ENCODE measurements around the gene GRIK5.

Gene GRIK5

DNA sequence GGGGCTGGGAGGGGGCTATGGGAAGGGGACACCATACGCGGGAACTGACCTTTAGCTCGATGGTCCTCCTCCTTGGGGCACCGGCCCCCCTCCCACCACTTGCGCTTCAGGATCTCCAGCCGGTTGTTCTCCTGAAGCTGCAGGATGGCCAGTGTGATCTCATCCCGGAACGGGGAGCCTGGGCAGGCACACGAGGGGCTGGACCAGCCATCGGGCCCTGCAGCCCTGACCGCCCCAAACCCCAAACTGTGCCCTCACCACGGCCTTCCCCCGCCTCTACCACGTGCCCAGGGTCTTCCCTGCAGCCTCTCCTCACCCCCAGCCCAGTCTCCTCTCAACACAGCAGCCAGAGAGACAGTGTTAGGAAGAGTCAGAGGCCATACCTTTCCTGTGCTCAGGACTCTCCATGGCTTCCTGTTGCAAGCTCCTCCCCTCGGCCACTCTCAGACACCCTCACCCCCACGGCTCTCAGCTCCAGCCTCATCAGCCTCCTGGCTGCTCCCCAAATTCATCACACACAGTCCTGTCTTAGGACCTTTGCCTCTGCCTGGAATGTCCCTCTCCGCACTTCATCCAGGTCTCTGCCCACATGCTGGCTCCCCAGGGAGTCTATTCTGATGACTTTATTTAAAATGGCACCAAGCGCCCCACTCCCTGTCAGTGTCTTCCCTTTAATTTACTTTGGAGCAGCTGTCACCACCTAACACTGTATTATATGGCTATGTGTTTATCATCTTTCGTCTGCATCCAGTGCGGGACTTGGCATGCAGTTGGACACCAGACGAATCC, 66.3 kb downstream of the GRIK5 start:
- Histone ChIP-seq H3K9me3 (ENCODE audit: control insufficient read depth in 5 of 5, low read length in 5 of 5) (no peaks in the 10 kb centered on the region), H3K27ac (ENCODE audit: low read depth, low read length) (no peak overlapping the region), H3K9ac (ENCODE audit: low read length in 5 of 5) (no peak overlapping the region), H3K36me3 (ENCODE audit: control insufficient read depth in 5 of 5, insufficient read depth in 5 of 5, low read length in 5 of 5) (no peaks in the 10 kb centered on the region), H3K27me3 (ENCODE audit: control insufficient read depth in 5 of 5, insufficient read depth in 4 of 5, low read length in 5 of 5) (peaks cover 4 to 26% (median 22%) of the 10 kb centered on the region in 5 donors), H3K4me1 (ENCODE audit: control insufficient read depth in 5 of 5, insufficient read depth in 5 of 5, low read length in 5 of 5) (peaks cover 0 to 20% (median 3%) of the 10 kb centered on the region in 5 donors), H3K4me3 (ENCODE audit: low read depth in 1 of 5, low read length in 5 of 5) (no peak overlapping the region)

DNA sequence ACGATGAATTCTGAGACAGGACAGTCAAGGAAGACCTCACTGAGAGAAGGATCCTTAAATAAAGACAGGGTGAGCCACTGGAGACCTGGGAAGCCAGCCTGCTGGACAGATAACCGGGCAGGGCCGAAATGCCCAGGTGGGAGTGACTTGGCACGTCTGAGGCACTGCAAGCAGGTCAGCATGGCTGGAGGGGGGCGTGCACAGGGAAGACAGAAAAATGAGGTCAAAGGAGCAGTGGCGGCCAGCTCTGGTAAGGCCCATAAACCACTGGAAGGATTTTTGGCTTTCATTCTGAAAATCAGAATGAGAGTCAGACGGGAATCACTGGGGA, 70.2 kb downstream of the GRIK5 start:
- no peak overlapping the region for H3K9ac ChIP-seq (ENCODE audit: low read length in 5 of 5)
- H3K36me3 ChIP-seq (ENCODE audit: control insufficient read depth in 5 of 5, insufficient read depth in 5 of 5, low read length in 5 of 5) = no peaks in the 10 kb centered on the region
- no peak overlapping the region for H3K27ac ChIP-seq (ENCODE audit: low read depth, low read length)
- peaks cover 0 to 4% (median 0%) of the 10 kb centered on the region in 5 donors for H3K9me3 ChIP-seq (ENCODE audit: control insufficient read depth in 5 of 5, low read length in 5 of 5)
- peaks cover 0 to 18% (median 4%) of the 10 kb centered on the region in 5 donors for H3K4me1 ChIP-seq (ENCODE audit: control insufficient read depth in 5 of 5, insufficient read depth in 5 of 5, low read length in 5 of 5)
- peaks cover 22 to 58% (median 50%) of the 10 kb centered on the region in 5 donors for H3K27me3 ChIP-seq (ENCODE audit: control insufficient read depth in 5 of 5, insufficient read depth in 4 of 5, low read length in 5 of 5)
- no peak overlapping the region for H3K4me3 ChIP-seq (ENCODE audit: low read depth in 1 of 5, low read length in 5 of 5)

DNA sequence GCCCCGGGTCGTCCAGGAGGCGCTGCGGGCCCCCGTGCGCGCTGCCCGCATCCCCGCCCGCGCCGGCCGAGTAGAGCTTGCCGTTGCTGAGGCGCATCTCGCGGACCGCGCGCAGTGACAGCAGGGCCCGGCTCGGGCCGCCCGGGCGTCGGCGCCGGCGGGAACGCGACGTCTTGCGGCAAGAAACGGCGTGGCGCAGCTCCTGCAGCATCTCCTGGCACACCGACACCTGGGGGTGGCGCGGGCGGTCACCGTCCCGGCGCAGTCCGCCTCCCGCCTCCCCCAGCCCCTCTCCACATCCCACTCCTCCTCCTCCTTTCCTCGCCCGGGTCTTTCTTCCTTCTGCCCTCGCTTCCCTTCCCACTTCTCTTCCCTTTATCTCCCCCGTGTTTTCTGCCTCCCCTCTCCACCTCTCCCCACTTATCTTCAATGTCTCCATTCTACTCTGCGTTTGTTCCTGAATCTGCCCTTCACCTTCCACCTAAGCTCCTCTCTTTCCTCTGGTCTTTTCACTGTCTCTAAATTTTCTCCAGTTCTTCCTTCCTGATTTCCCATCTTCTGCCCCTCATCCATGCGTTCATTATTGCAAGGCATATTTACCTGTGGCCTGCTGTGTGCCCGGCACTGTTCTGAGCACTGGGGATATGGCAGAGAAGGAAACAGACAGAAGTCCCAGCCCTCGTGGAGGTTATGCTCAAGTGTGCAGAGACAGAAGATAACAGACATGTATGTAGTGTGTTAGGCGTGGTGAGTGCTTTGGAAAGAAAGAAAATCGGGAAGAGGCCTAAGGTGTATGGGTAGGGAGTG, 70.7 kb downstream of the GRIK5 start:
- Histone ChIP-seq H3K4me3 (ENCODE audit: low read depth in 1 of 5, low read length in 5 of 5) (no peak overlapping the region), H3K9me3 (ENCODE audit: control insufficient read depth in 5 of 5, low read length in 5 of 5) (peaks cover 0 to 4% (median 0%) of the 10 kb centered on the region in 5 donors), H3K36me3 (ENCODE audit: control insufficient read depth in 5 of 5, insufficient read depth in 5 of 5, low read length in 5 of 5) (no peaks in the 10 kb centered on the region), H3K27me3 (ENCODE audit: control insufficient read depth in 5 of 5, insufficient read depth in 4 of 5, low read length in 5 of 5) (peaks cover 26 to 64% (median 54%) of the 10 kb centered on the region in 5 donors), H3K4me1 (ENCODE audit: control insufficient read depth in 5 of 5, insufficient read depth in 5 of 5, low read length in 5 of 5) (peaks cover 0 to 19% (median 4%) of the 10 kb centered on the region in 5 donors), H3K27ac (ENCODE audit: low read depth, low read length) (no peak overlapping the region), H3K9ac (ENCODE audit: low read length in 5 of 5) (no peak overlapping the region)

DNA sequence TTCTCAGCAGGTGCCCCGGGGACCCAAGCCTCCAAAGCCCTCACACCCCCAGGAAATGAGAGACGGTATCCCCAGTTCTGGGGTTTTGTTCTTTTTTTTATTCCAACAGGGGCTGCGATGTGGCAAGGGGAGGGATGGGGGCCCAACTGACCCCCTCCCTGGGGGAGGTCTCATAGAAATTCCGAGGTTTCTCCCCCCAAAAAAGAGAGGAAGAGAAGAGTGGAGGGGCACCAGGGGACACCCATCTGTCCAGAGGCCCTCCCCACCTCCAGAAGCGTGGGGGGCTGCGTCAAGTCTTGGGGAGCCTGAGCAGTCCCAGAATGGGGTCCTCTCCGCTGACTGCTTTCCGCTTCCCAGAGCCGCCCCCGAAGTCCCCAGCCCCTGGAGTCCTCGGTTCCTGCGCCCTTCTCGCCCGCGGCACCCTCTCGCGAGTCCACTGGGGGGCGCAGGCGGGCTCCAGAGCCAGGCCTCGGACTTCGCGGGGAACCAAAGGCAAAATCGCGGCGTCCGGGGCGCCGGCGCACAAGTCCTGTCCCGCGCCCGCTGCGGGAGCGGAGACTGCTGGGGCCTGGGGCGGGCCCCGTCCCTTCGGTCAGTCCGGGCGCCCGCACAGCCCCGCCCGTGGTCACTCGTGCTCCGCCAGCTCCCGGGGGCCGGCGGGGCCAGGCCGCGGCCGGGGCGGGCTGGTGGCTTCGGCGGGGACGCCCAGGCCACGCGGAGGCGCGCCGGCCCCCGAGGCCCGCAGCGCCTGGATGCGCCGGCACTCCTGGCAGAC, 71.6 kb downstream of the GRIK5 start:
- Histone ChIP-seq H3K4me3 (ENCODE audit: low read depth in 1 of 5, low read length in 5 of 5) (no peak overlapping the region), H3K36me3 (ENCODE audit: control insufficient read depth in 5 of 5, insufficient read depth in 5 of 5, low read length in 5 of 5) (no peaks in the 10 kb centered on the region), H3K9ac (ENCODE audit: low read length in 5 of 5) (no peak overlapping the region), H3K27me3 (ENCODE audit: control insufficient read depth in 5 of 5, insufficient read depth in 4 of 5, low read length in 5 of 5) (peaks cover 28 to 71% (median 57%) of the 10 kb centered on the region in 5 donors), H3K9me3 (ENCODE audit: control insufficient read depth in 5 of 5, low read length in 5 of 5) (peaks cover 0 to 4% (median 0%) of the 10 kb centered on the region in 5 donors), H3K4me1 (ENCODE audit: control insufficient read depth in 5 of 5, insufficient read depth in 5 of 5, low read length in 5 of 5) (peaks cover 0 to 27% (median 11%) of the 10 kb centered on the region in 5 donors), H3K27ac (ENCODE audit: low read depth, low read length) (no peak overlapping the region)

DNA sequence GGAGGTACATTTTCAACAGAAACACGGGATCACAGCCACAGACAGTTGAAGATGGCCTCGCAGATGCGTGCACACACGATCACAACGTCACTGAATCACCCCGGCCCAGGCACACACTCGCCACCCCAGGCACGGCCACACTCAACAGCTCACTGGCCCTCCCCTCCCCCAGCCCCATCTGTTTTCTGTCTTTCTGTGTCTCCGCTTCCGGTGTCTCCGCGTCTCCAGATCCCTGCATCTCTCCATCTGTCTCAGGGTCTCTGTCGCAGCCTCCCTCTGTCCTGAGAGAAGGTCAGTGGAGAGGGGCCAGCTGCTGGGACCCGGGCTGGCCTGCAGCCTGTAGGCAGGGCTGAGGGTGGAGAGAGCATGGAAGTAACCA, 72.2 kb downstream of the GRIK5 start:
- Histone ChIP-seq H3K27ac (ENCODE audit: low read depth, low read length) (no peak overlapping the region), H3K27me3 (ENCODE audit: control insufficient read depth in 5 of 5, insufficient read depth in 4 of 5, low read length in 5 of 5) (peaks cover 32 to 75% (median 61%) of the 10 kb centered on the region in 5 donors), H3K9me3 (ENCODE audit: control insufficient read depth in 5 of 5, low read length in 5 of 5) (peaks cover 0 to 4% (median 0%) of the 10 kb centered on the region in 5 donors), H3K4me1 (ENCODE audit: control insufficient read depth in 5 of 5, insufficient read depth in 5 of 5, low read length in 5 of 5) (peaks cover 0 to 29% (median 14%) of the 10 kb centered on the region in 5 donors), H3K36me3 (ENCODE audit: control insufficient read depth in 5 of 5, insufficient read depth in 5 of 5, low read length in 5 of 5) (no peaks in the 10 kb centered on the region), H3K4me3 (ENCODE audit: low read depth in 1 of 5, low read length in 5 of 5) (no peak overlapping the region), H3K9ac (ENCODE audit: low read length in 5 of 5) (no peak overlapping the region)

DNA sequence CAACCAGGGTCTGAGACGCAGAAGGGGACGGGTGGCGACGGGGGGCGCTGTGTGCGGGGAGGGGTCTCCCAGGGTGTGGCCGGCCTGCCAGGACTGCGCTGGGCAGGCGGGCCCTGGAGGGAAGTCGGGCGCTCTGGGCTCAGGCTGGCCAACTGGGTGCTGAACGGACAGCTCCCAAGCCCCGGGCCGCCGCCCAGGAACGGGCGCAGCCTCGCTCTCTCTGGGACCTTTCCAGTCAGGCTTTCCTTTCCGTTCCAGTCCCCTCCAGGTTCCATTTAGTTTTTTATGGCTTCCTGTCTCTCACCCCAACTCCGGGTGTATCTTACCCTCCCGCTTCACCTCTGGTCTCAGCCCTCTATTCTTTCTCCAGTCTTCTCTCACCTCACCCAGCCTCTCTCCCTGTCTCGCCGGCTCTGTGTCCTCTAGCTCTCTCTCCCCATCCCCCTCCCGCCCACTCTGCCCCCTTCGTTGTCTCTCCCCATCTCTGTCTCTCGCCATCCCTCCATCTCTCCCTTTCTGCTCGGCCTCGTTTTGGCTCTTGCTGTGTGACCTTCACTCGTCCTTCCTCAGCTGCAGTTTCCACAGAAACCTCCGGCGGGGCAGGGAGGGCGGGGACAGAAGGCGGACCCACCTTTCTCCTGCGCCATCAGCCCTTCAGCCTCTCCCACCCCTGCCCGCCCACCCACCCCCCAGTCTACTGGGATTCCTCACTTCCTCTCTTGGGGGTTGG, 72.7 kb downstream of the GRIK5 start:
- no peaks in the 10 kb centered on the region for H3K36me3 ChIP-seq (ENCODE audit: control insufficient read depth in 5 of 5, insufficient read depth in 5 of 5, low read length in 5 of 5)
- no peak overlapping the region for H3K27ac ChIP-seq (ENCODE audit: low read depth, low read length)

DNA sequence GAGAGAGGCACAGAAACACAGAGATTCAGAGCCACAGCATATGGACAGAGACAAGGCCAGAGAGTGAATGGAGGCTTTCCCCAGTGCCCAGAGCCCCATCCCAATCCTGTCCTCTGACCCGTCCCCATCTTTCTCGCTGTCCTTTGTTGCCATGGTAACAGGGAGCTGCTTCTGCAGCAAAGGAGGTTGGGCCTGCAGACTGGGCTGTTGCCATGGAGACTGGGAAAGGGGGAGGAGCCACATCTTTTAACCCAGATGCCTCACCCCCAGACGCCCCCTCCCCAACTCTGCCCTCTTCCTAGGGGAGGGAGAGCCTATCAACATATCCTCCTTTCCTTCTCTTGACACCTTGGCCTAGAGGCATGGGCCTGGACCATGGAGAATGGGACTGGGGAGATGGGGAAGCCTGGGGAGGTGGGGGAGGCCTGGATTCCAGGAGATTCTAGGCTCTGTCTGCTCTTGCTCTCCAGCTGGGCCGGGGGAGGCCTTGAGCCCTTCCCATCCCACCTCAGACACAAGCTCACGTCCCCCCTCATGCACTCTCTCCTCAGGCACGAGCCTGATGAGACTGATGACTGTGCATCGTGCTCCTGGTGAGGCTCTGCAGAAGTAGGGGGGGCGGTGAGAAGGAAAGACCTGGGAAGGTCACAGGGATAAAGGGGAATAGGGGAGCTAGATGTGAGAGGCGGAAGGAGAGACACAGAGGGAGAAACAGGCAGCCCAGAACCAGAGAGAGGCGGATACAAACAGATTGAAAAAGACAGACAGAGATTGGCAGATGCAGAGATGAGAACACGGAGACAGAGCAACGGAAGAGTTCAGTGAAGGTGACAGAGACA, 73.8 kb downstream of the GRIK5 start:
- Histone ChIP-seq H3K4me3 (ENCODE audit: low read depth in 1 of 5, low read length in 5 of 5) (no peak overlapping the region), H3K36me3 (ENCODE audit: control insufficient read depth in 5 of 5, insufficient read depth in 5 of 5, low read length in 5 of 5) (no peaks in the 10 kb centered on the region), H3K9me3 (ENCODE audit: control insufficient read depth in 5 of 5, low read length in 5 of 5) (peaks cover 0 to 4% (median 0%) of the 10 kb centered on the region in 5 donors), H3K9ac (ENCODE audit: low read length in 5 of 5) (no peak overlapping the region), H3K4me1 (ENCODE audit: control insufficient read depth in 5 of 5, insufficient read depth in 5 of 5, low read length in 5 of 5) (peaks cover 0 to 29% (median 14%) of the 10 kb centered on the region in 5 donors), H3K27me3 (ENCODE audit: control insufficient read depth in 5 of 5, insufficient read depth in 4 of 5, low read length in 5 of 5) (peaks cover 43 to 80% (median 68%) of the 10 kb centered on the region in 5 donors), H3K27ac (ENCODE audit: low read depth, low read length) (no peak overlapping the region)

More for the DNA sequence above, 72.7 kb downstream of the GRIK5 start:
- Histone ChIP-seq H3K4me1 (ENCODE audit: control insufficient read depth in 5 of 5, insufficient read depth in 5 of 5, low read length in 5 of 5) (peaks cover 0 to 29% (median 14%) of the 10 kb centered on the region in 5 donors), H3K27me3 (ENCODE audit: control insufficient read depth in 5 of 5, insufficient read depth in 4 of 5, low read length in 5 of 5) (peaks cover 36 to 78% (median 65%) of the 10 kb centered on the region in 5 donors), H3K9ac (ENCODE audit: low read length in 5 of 5) (no peak overlapping the region), H3K9me3 (ENCODE audit: control insufficient read depth in 5 of 5, low read length in 5 of 5) (peaks cover 0 to 4% (median 0%) of the 10 kb centered on the region in 5 donors), H3K4me3 (ENCODE audit: low read depth in 1 of 5, low read length in 5 of 5) (no peak overlapping the region)

DNA sequence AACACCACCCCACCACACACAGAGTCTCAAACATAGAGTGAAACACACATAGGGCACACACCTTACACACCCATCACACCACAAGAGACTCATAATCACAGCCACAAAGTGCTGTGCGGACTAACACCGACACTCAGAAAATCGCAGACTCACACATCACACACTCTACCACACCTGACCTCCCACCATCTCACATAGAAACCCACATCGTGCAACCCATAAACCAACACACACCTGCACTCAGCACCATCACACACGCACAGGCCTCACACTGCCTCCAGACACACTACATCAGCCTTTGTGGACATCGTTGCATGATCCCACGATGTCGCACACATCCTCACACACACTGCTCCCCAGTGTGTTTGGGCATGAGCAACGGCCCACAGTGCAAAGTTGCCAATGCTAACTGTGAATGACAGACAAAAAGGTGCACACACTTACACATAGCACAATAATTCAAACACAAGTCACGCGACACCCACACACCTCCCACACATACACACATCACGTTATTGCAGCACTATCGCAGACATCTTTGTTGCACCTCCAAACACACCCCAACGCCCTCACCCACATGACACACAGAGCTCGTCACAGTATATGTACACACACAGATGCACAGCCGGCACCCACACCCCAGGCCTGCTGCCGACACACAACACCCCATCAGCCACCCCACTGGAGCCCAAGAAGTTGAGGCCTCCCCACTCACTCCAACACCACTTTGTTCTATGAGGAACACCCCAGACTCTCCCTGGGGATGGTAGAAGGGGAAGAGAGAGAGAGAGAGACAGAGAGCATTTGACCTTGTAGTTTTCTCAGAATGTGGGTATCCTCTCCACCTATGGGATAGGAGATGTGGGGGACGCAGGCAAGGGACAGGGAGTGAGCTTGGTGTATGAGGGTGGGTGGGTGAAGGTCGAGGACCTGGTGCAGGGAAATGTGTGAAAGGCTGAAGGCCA, 74.7 kb downstream of the GRIK5 start:
- H3K4me3 ChIP-seq (ENCODE audit: low read depth in 1 of 5, low read length in 5 of 5) = no peak overlapping the region
- H3K9me3 ChIP-seq (ENCODE audit: control insufficient read depth in 5 of 5, low read length in 5 of 5) = peaks cover 0 to 4% (median 0%) of the 10 kb centered on the region in 5 donors
- peaks cover 0 to 29% (median 14%) of the 10 kb centered on the region in 5 donors for H3K4me1 ChIP-seq (ENCODE audit: control insufficient read depth in 5 of 5, insufficient read depth in 5 of 5, low read length in 5 of 5)
- no peaks in the 10 kb centered on the region for H3K36me3 ChIP-seq (ENCODE audit: control insufficient read depth in 5 of 5, insufficient read depth in 5 of 5, low read length in 5 of 5)
- H3K9ac ChIP-seq (ENCODE audit: low read length in 5 of 5) = no peak overlapping the region
- H3K27me3 ChIP-seq (ENCODE audit: control insufficient read depth in 5 of 5, insufficient read depth in 4 of 5, low read length in 5 of 5) = peaks cover 43 to 80% (median 68%) of the 10 kb centered on the region in 5 donors
- H3K27ac ChIP-seq (ENCODE audit: low read depth, low read length) = no peak overlapping the region
